K562 (cell line): ENCODE measurements around the gene ERGIC1. TPM values are rescaled to one million over a fixed set of nuclear protein-coding genes. Genes with fewer than 3 reads are reported as not detected.

Experiments used
- CBX8 ChIP-seq: fragments of 200-600 bp; sonication (generic); IDR thresholded peaks from 2 replicates; pipeline ENCODE4 v1.6.1; 2012; ENCODE audit warnings: borderline replicate concordance, mixed run types, low read depth, mild to moderate bottlenecking, moderate library complexity, mixed read lengths, low read length, control low read depth, inconsistent platforms; ENCODE audit not compliant: poor library complexity, severe bottlenecking; ENCODE audit errors: extremely low read depth
- DPF2 ChIP-seq: fragments of 450-650 bp; IDR thresholded peaks from 2 replicates; pipeline ENCODE4 v1.6.1; 2016
- EP400 ChIP-seq: fragments of 450-650 bp; IDR thresholded peaks from 2 replicates; pipeline ENCODE4 v1.6.1; 2017; ENCODE audit warnings: antibody characterized with exemption, mild to moderate bottlenecking, moderate library complexity
- MTA2 ChIP-seq: fragments of 450-650 bp; IDR thresholded peaks from 2 replicates; pipeline ENCODE4 v1.6.1; 2016; ENCODE audit warnings: low read depth
- NEUROD1 ChIP-seq: fragments of 150-350 bp; IDR thresholded peaks from 2 replicates; pipeline ENCODE4 v1.6.1; 2014; ENCODE audit warnings: borderline replicate concordance, low read length, low read depth; ENCODE audit not compliant: partially characterized antibody
- PCBP1 ChIP-seq: fragments of 200-400 bp; formaldehyde crosslinking; IDR thresholded peaks from 2 replicates; pipeline ENCODE4 v1.6.1; 2018; ENCODE audit warnings: mild to moderate bottlenecking, low read depth, low read length; ENCODE audit not compliant: poor library complexity, severe bottlenecking
- PRPF4 ChIP-seq: fragments of 200-400 bp; formaldehyde crosslinking; IDR thresholded peaks from one replicate; pipeline ENCODE4 v1.6.1; 2017; ENCODE audit warnings: low read length, low read depth, mild to moderate bottlenecking; ENCODE audit not compliant: insufficient read depth, poor library complexity, severe bottlenecking
- SAFB2 ChIP-seq: fragments of 200-400 bp; formaldehyde crosslinking; IDR thresholded peaks from 2 replicates; pipeline ENCODE4 v1.6.1; 2018; ENCODE audit warnings: borderline replicate concordance, low read length, low read depth, moderate library complexity; ENCODE audit not compliant: severe bottlenecking
- TAL1 ChIP-seq: fragments of 450-650 bp; IDR thresholded peaks from 2 replicates; pipeline ENCODE4 v1.6.1; 2016; ENCODE audit warnings: mild to moderate bottlenecking
- ZFX ChIP-seq: sonication (generic); formaldehyde crosslinking; IDR thresholded peaks from 2 replicates; pipeline ENCODE4 v1.8.0; 2022; ENCODE audit warnings: mild to moderate bottlenecking, missing genetic modification reagents, moderate library complexity
- ZNF444 ChIP-seq: fragments of 250-450 bp; sonication (Bioruptor Pico); IDR thresholded peaks from 2 replicates; pipeline ENCODE4 v1.4.0; 2020; ENCODE audit warnings: mild to moderate bottlenecking, moderate library complexity
- polyA plus RNA-seq, 8 experiments: library from polyadenylated mRNA; depleted of rRNA in 4 of 8; stranded (reverse) in 5 of 8; unstranded in 3 of 8; fragments of >200 nt; fragmentation: Nextera tagmentation in 2 of 8; fragmentation: Illumina TruSeq in 1 of 8; extraction: Ambion mirVana in 2 of 8; extraction: Trizol in 1 of 8; gene quantifications; 2 replicates each; pipeline versions ENCODE4 v1.2.1 to v1.2.3, GENCODE V29; 2011 to 2014; ENCODE audit warnings: inconsistent platforms in 1 of 8, missing spikeins in 1 of 8
- total RNA-seq, 7 experiments: library from RNA; depleted of rRNA in 6 of 7; stranded (reverse); fragments of >200 nt in 6 of 7; fragmentation: Illumina TruSeq in 2 of 7; extraction: Trizol in 2 of 7; gene quantifications; 2 replicates each; pipeline versions ENCODE4 v1.2.1 to v1.2.3, GENCODE V29; 2011 to 2021; ENCODE audit warnings: low replicate concordance in 1 of 7
- TF ChIP-seq, protein P1 (sequence below): fragments of 450-650 bp; formaldehyde crosslinking; IDR thresholded peaks from 2 replicates; pipeline ENCODE4 v1.4.0; 2020; ENCODE audit warnings: mild to moderate bottlenecking, moderate library complexity
- TF ChIP-seq, protein P2 (sequence below): fragments of 250-450 bp; sonication (Bioruptor Pico); IDR thresholded peaks from 2 replicates; pipeline ENCODE4 v1.4.0; 2020; ENCODE audit warnings: mild to moderate bottlenecking, moderate library complexity
- TF ChIP-seq, protein P3 (sequence below): sonication (generic); formaldehyde crosslinking; IDR thresholded peaks from 2 replicates; pipeline ENCODE4 v1.8.0; 2022; ENCODE audit warnings: missing genetic modification reagents, mild to moderate bottlenecking, borderline replicate concordance
- TF ChIP-seq, protein P4 (sequence below): fragments of 250-450 bp; sonication (Bioruptor Pico); IDR thresholded peaks from 2 replicates; pipeline ENCODE4 v1.9.0; 2021; ENCODE audit warnings: mild to moderate bottlenecking, inconsistent platforms
- TF ChIP-seq, protein P5 (sequence below): fragments of 250-450 bp; sonication (Bioruptor Pico); IDR thresholded peaks from 2 replicates; pipeline ENCODE4 v1.4.0; 2020; ENCODE audit warnings: mild to moderate bottlenecking

ERGIC1 gene
- total and polyA plus RNA-seq, 9 of the 15 experiments (the other 6 are each of a cell fraction or from before 2014, with no cell fraction given) = 5.5 to 68.4 (median 36.4) TPM

DNA sequence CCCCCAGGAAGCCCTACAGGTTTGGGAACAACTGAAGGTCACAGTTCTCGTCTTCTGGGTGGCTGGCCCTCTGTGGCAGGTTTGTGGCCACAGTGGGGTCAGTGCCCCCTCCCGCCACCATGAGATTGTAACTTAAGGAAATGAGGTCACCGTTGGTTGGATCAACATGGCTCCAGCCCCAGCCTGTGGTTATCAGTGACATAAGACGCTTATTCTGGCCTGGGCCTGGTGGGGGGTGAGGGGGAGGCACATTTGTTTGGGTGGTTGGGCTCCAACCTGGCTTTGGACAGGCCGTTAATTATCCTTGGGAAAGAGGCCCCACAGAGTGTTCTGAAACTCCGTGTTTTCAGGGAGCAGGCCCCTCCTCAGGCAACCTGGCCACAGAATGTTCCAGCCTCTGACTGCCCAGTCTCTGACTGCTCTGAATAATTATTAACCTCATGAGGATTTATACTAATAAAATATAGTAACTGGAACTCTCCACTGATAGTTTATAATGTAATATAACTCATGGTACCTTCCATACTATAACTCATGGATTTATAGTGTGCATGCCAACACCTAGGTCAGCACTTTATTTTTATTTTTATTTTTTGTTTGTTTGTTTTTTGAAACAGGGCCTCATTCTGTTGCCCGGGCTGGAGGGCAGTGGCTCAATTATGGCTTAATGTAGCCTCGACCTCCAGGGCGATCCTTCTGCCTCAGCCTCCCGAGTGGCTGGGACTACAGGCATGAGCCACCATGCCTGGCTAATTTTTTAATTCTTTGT, 67.1 kb downstream of the ERGIC1 start (continued):
- TF ChIP-seq, protein P1, sequence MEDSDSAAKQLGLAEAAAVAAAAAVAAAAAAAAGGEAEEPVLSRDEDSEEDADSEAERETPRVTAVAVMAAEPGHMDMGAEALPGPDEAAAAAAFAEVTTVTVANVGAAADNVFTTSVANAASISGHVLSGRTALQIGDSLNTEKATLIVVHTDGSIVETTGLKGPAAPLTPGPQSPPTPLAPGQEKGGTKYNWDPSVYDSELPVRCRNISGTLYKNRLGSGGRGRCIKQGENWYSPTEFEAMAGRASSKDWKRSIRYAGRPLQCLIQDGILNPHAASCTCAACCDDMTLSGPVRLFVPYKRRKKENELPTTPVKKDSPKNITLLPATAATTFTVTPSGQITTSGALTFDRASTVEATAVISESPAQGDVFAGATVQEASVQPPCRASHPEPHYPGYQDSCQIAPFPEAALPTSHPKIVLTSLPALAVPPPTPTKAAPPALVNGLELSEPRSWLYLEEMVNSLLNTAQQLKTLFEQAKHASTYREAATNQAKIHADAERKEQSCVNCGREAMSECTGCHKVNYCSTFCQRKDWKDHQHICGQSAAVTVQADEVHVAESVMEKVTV (CRISPR knock-in tag) = no peak
- TF ChIP-seq, protein P2, sequence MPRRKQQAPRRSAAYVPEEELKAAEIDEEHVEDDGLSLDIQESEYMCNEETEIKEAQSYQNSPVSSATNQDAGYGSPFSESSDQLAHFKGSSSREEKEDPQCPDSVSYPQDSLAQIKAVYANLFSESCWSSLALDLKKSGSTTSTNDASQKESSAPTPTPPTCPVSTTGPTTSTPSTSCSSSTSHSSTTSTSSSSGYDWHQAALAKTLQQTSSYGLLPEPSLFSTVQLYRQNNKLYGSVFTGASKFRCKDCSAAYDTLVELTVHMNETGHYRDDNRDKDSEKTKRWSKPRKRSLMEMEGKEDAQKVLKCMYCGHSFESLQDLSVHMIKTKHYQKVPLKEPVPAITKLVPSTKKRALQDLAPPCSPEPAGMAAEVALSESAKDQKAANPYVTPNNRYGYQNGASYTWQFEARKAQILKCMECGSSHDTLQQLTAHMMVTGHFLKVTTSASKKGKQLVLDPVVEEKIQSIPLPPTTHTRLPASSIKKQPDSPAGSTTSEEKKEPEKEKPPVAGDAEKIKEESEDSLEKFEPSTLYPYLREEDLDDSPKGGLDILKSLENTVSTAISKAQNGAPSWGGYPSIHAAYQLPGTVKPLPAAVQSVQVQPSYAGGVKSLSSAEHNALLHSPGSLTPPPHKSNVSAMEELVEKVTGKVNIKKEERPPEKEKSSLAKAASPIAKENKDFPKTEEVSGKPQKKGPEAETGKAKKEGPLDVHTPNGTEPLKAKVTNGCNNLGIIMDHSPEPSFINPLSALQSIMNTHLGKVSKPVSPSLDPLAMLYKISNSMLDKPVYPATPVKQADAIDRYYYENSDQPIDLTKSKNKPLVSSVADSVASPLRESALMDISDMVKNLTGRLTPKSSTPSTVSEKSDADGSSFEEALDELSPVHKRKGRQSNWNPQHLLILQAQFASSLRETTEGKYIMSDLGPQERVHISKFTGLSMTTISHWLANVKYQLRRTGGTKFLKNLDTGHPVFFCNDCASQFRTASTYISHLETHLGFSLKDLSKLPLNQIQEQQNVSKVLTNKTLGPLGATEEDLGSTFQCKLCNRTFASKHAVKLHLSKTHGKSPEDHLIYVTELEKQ (CRISPR knock-in tag) = no peak
- peak; percentile 63 for TF ChIP-seq ZFX (CRISPR knock-in tag)
- no peak for TF ChIP-seq SAFB2
- TF ChIP-seq PCBP1 = no peak
- TF ChIP-seq TAL1 = peak; percentile 47; the same call in 1 of the 2 replicates
- TF ChIP-seq PRPF4 = no peak
- TF ChIP-seq DPF2 = peak; percentile 92
- TF ChIP-seq, protein P3, sequence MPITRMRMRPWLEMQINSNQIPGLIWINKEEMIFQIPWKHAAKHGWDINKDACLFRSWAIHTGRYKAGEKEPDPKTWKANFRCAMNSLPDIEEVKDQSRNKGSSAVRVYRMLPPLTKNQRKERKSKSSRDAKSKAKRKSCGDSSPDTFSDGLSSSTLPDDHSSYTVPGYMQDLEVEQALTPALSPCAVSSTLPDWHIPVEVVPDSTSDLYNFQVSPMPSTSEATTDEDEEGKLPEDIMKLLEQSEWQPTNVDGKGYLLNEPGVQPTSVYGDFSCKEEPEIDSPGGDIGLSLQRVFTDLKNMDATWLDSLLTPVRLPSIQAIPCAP (CRISPR knock-in tag) = no peak
- TF ChIP-seq, protein P4, sequence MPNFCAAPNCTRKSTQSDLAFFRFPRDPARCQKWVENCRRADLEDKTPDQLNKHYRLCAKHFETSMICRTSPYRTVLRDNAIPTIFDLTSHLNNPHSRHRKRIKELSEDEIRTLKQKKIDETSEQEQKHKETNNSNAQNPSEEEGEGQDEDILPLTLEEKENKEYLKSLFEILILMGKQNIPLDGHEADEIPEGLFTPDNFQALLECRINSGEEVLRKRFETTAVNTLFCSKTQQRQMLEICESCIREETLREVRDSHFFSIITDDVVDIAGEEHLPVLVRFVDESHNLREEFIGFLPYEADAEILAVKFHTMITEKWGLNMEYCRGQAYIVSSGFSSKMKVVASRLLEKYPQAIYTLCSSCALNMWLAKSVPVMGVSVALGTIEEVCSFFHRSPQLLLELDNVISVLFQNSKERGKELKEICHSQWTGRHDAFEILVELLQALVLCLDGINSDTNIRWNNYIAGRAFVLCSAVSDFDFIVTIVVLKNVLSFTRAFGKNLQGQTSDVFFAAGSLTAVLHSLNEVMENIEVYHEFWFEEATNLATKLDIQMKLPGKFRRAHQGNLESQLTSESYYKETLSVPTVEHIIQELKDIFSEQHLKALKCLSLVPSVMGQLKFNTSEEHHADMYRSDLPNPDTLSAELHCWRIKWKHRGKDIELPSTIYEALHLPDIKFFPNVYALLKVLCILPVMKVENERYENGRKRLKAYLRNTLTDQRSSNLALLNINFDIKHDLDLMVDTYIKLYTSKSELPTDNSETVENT (CRISPR knock-in tag) = no peak
- peak; percentile 73 for TF ChIP-seq NEUROD1
- peak; percentile 40 for TF ChIP-seq MTA2
- no peak for TF ChIP-seq ZNF444 (CRISPR knock-in tag)
- TF ChIP-seq, protein P5, sequence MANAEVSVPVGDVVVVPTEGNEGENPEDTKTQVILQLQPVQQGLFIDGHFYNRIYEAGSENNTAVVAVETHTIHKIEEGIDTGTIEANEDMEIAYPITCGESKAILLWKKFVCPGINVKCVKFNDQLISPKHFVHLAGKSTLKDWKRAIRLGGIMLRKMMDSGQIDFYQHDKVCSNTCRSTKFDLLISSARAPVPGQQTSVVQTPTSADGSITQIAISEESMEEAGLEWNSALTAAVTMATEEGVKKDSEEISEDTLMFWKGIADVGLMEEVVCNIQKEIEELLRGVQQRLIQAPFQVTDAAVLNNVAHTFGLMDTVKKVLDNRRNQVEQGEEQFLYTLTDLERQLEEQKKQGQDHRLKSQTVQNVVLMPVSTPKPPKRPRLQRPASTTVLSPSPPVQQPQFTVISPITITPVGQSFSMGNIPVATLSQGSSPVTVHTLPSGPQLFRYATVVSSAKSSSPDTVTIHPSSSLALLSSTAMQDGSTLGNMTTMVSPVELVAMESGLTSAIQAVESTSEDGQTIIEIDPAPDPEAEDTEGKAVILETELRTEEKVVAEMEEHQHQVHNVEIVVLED = no peak
- TF ChIP-seq CBX8 = no peak
- peak; percentile 68 for TF ChIP-seq EP400
